ENCODE results near the gene HPSE2.

HPSE2 gene

DNA sequence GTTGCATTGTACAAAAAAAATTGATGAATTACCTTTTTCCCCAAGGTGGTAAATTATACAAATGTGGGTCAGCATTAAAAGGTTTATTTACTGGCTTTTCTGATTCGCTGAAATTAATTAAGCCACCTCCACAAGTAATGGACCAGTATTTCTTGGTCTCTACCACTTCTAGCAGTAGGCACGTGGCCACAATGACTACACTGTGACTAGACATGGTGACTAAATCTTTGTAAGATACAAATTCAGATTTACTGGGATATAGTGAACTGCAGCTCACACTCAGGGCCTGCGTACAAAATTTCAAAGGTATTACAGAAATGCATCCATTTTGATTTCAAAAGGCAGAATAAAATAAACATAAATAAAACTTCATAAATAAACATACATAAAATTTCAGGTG lies 10.9 kb downstream of the HPSE2 start:
- TF ChIP-seq GATA2 (IDR thresholded peaks at IDR 0.05; ENCODE audit: low read depth, low read length) (no peak), GATA3 (IDR thresholded peaks at IDR 0.05; ENCODE audit: low read depth, low read length) (no peak)

DNA sequence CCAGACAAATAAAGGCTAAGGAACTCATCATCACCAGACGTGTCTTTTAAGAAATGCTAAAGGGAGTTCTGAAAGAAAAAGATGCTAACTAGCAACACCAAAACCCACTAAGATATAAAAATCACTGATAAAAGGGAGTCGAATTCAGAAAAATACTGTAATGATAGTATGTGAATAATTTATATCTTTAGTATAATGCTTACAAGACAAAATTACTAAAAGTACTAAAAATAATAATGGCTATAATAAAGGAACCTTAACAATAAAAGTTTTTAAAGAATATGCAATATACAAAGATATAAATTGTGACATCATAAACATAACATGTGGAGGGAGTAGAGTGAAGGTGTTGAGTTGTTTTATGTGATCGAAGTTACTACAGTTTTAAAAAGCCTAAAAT lies 28.3 kb downstream of the HPSE2 start:
- TF ChIP-seq GATA2 (IDR thresholded peaks at IDR 0.05; ENCODE audit: low read depth, low read length), result no peak

DNA sequence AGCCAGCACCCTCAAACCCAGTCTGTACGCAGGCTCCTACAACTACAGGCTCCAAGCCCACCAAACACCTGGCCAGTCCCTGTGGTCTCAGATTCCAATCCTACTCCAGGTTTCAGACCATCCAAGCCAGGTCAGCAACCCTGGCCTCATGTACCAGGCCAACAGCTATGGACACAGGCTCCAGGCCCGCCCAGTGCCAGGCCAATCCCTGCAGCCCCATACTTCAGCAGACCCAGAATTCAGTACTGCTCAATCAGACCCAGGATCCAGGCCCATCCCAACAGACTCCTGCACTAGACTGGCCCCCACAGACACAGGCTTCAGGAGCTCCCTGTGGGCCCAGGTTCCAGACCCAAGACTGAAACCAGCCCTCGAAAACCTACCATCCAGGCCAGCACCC lies 32.3 kb downstream of the HPSE2 start:
- TF ChIP-seq GATA3 (IDR thresholded peaks at IDR 0.05; ENCODE audit: low read depth, low read length) (no peak), GATA2 (IDR thresholded peaks at IDR 0.05; ENCODE audit: low read depth, low read length) (no peak)

DNA sequence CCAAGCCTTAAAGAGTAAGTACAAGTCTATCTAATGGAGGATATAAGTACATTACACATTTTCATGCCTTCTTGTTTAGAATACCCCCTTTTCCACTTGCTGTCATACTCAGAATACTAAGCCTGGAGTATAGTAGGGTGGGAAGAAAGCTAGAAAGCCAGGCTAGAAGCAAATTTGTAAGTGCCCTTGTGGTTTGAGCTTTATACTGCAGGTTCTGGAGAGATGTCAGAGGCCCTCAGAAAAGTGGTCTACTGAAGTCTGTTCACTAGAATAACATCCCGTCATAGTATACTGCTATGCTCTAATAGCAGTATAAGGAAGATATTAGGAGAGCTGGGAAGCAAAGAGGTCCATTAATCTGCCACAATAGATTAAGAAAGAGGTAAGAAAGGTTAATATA lies 62.7 kb downstream of the HPSE2 start:
- TF ChIP-seq GATA2 (IDR thresholded peaks at IDR 0.05; ENCODE audit: low read depth, low read length) (no peak), GATA3 (IDR thresholded peaks at IDR 0.05; ENCODE audit: low read depth, low read length) (no peak)

DNA sequence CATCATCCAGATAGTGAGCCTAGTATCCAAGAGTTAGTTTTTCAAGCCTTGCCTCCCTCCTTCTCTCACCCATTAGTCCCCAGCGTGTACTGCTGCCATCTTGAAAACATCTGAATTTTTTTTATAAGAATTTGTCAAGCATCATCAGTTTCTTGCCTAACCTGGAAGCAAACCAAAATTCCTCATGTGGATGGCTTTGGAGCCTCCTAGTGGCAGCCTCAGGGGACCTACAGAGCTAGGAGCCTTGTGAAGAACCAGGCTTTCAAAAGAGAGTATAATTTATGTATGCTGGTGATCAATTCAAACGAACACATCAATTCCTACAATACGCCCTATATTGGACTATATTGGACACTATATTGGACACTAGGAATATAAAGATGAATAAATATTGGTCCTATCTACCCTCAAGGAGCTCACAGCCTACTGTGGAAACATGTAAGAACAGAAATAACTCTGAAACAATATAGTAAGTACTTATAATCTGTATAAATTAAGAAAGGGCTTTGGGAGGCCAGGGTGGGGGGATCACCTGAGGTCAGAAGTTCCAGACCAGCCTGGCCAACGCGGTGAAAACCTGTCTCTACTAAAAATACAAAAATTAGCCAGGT lies 63.4 kb downstream of the HPSE2 start:
- TF ChIP-seq GATA3 (IDR thresholded peaks at IDR 0.05; ENCODE audit: low read depth, low read length) (no peak), GATA2 (IDR thresholded peaks at IDR 0.05; ENCODE audit: low read depth, low read length) (no peak)

DNA sequence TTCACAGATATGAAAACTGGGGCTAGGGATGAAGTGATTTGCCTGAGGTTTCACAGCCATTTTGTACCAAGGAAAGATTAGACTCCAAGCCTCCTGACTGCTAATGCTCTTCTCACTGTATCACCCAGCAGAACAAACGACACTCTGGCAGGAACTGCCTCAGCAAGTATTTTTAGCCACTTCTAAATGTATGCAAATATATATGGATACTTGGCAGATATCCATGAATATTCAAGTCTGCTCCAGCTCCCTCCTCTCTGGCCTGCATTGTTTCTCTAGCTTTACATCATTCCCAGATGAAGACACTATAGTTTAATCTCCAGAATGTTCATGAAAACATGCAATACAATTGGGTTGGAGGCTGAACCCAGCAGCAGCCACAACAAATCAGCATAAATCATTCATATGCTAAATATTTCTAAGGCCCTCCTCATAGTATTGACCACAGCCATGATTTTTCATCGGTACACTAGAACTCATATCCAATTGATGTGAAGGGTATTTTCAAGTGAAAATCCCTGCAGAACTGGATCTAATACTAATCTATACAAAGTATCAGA lies 65.5 kb downstream of the HPSE2 start:
- no peak for TF ChIP-seq GATA2 (IDR thresholded peaks at IDR 0.05; ENCODE audit: low read depth, low read length)
- no peak for TF ChIP-seq GATA3 (IDR thresholded peaks at IDR 0.05; ENCODE audit: low read depth, low read length)

DNA sequence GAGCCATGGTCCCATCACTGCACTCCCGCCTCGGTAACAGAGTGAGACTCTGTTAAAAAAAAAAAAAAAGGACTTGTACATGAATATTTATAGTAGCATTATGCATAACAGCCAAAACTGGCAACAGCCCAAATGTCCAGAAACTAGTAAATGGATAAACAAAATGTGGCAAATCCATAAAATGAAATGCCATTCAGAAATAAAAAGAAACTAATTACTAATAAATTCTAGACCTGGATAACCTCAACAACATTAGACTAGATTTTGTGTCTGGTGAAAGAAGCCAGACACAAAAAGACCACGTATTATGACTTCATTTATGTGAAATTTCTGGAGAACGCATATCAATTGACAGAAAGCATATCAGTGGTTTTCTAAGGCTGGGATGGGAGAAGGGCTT lies 74.5 kb downstream of the HPSE2 start:
- TF ChIP-seq GATA2 (IDR thresholded peaks at IDR 0.05; ENCODE audit: low read depth, low read length) (no peak), GATA3 (IDR thresholded peaks at IDR 0.05; ENCODE audit: low read depth, low read length) (no peak)

DNA sequence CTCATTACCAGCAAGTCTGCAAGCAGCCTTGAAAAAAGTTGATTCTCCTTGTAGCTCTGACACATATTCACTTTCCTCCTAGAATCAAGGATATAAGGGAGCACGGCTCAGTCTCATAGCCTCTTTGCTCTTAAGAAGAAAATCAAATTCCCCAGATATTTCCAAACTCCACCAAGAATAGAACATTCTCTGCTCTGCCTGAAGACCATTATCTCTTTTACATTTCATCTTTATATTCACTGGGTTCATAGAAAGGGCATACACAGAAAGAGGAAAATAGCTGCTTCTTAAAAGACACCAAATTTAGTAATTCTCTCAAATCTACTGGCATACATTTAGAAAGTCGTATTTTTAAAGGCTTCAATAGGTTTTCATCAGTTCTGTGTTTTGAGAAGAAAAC lies 92.0 kb downstream of the HPSE2 start:
- no peak for TF ChIP-seq GATA3 (IDR thresholded peaks at IDR 0.05; ENCODE audit: low read depth, low read length)
- TF ChIP-seq GATA2 (IDR thresholded peaks at IDR 0.05; ENCODE audit: low read depth, low read length), result no peak

DNA sequence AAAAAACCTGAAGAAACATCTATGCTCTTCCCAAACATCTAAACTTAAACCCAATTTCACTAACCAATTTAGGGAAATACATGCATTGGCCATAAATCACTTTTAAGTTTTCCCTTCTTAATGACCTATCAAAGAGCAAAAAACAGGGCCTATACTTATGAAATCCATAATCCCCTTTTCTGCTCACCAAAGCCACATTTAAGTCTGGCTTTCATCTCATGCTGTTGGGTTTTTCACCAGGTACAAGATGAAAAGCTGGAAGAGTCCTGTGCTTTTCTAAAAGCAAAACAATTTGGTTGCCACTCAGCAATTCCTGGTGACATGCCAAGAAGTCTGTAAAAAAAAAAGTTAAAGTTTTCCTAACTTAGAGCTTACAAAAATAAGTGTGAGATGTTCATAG lies 92.6 kb downstream of the HPSE2 start:
- TF ChIP-seq GATA3 (IDR thresholded peaks at IDR 0.05; ENCODE audit: low read depth, low read length) (no peak), GATA2 (IDR thresholded peaks at IDR 0.05; ENCODE audit: low read depth, low read length) (no peak)

DNA sequence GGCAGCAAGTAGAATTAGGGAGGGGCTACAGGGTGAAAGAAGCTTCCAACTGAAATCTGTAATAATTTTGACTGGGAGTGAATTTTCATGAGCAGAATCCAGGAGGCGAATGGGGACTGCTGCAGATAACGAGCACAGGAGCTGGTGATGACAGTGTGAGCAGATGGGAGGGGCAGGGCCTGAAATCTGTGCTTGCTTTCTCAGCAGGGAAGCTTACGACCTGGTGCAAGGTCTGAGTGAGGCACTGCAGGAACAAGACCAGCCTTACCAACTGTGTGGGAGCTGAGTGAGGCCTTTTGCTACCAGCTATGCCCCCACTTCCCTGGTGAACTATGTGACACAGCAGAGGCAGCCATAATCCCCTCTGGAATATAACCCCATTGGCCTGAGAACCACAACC lies 109.8 kb downstream of the HPSE2 start:
- TF ChIP-seq GATA3 (IDR thresholded peaks at IDR 0.05; ENCODE audit: low read depth, low read length) (no peak), GATA2 (IDR thresholded peaks at IDR 0.05; ENCODE audit: low read depth, low read length) (no peak)

DNA sequence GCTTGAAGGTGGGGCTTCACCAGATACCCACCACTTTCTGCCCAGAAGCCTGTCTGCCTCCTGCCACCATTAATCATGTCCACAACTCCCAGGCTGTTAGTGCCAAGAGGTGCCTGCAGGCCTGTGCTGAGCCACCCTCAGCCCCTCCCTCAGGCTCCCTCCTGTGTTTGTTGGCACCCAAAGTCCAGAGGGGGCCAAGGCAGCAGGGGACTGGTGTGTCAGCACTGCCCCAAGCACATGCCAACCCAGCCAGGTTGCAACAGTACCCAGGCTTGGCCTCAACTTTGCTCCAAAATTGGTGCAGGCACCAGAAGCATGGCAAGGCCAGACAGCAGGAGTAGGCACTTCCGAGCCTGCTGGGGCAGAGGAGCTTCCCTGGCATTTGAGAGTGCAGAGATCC lies 111.3 kb downstream of the HPSE2 start:
- no peak for TF ChIP-seq GATA2 (IDR thresholded peaks at IDR 0.05; ENCODE audit: low read depth, low read length)
- no peak for TF ChIP-seq GATA3 (IDR thresholded peaks at IDR 0.05; ENCODE audit: low read depth, low read length)

DNA sequence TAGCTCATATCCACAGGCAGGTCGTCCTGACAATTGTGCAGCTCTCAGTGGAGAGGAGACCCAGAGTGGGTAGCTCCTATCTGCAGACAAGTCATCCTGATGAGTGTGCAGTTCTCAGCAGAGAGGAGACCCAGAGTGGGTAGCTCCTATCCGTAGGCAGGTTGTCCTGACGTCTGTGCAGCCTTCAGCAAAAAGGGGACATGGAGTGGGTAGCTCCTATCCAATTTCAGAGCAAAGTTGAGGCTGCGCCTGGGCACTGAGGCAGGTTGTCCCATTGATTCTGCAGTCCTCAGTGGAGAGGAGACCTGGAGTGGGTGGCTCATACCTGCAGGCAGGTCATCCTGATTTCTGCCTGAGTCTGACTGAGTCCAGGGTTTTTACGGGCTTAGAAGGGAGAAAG lies 111.8 kb downstream of the HPSE2 start:
- no peak for TF ChIP-seq GATA2 (IDR thresholded peaks at IDR 0.05; ENCODE audit: low read depth, low read length)
- no peak for TF ChIP-seq GATA3 (IDR thresholded peaks at IDR 0.05; ENCODE audit: low read depth, low read length)

DNA sequence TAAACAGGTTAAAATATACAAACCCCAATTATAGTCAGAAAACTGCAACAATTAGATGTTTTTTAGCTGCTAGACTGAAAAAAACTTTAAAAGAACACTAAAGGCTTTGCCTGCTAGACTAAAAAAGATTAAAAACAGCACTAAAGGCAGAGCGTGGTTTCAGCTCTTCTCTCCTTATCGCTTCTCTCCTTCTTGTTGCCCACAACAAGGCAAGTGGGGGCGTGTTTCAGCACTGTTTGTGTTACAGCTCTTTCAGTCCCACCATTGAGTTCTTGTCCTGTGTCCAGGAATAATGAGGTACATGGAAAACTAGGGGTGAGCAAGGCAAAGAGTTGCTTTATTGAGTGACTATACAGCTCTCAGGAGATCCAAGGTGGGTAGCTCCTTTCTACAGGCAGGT lies 112.3 kb downstream of the HPSE2 start:
- TF ChIP-seq GATA3 (IDR thresholded peaks at IDR 0.05; ENCODE audit: low read depth, low read length), result no peak
- no peak for TF ChIP-seq GATA2 (IDR thresholded peaks at IDR 0.05; ENCODE audit: low read depth, low read length)

DNA sequence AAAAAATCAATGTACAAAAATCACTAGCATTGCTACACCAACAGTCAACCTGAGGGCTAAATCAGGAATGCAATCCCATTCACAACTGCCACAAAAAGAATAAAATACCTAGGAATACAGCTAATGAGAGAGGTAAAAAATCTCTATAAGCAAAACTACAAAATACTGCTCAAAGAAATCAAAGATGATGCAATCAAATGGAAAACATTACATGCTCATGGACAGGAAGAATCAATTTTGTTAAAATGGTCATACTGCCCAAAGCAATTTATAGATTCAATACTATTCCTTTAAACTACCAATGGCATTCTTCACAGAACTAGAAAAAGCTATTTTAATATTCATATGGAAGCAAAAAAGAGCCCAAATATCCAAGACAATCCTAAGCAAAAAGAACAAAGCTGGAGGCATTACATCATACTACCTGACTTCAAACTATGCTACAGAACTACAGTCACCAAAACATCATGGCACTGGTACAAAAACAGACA lies 116.3 kb downstream of the HPSE2 start:
- TF ChIP-seq GATA2 (IDR thresholded peaks at IDR 0.05; ENCODE audit: low read depth, low read length), result no peak
- no peak for TF ChIP-seq GATA3 (IDR thresholded peaks at IDR 0.05; ENCODE audit: low read depth, low read length)

DNA sequence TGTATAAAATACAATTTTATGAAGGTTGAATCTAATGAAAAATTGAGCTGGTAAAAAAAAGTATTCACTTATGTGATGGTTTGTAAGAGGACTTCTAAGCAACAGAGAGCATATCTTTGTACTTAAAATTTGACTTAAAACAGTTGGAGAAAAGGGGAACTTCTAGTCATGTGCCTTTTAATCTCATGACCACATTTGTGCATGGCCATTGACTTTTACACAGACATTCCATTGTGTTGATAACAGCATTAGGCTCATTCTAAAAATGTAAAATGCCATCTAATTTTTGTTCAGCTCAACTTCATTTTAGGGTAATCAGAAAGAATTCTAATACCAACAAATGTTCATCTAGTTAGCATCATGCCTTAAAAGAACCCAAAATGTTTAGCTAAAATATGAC lies 119.9 kb downstream of the HPSE2 start:
- TF ChIP-seq GATA2 (IDR thresholded peaks at IDR 0.05; ENCODE audit: low read depth, low read length) (no peak), GATA3 (IDR thresholded peaks at IDR 0.05; ENCODE audit: low read depth, low read length) (no peak)

DNA sequence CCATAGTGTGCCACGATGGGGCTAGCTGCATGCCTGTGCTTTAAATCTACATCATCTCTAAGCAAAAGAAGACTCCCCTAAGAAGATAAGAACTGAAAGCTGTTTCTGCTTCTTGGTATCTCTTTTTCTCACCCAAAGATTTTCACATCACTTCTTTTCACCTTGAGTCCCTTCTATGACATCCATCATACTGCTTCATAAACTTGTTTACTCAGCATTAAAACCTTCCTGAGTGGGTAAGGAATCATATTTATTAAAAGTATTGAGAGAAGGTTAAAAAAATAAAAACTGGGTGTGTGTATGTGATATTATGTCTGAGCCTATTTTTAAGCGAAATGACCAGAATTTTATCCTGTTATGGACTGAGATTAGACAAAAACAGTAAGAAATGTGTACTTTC lies 150.3 kb downstream of the HPSE2 start:
- TF ChIP-seq GATA2 (IDR thresholded peaks at IDR 0.05; ENCODE audit: low read depth, low read length) (no peak), GATA3 (IDR thresholded peaks at IDR 0.05; ENCODE audit: low read depth, low read length) (no peak)

Measured in SH-SY5Y (cell line).